ENCODE results near the gene STAP2. TPM values are rescaled to one million over a fixed set of nuclear protein-coding genes. Genes with fewer than 3 reads are reported as not detected.
"Not testable (repeated sequence)": the region's sequence is repeated elsewhere in the genome, so short reads cannot be mapped to it uniquely, and the experiment has no call there.

The STAP2 gene
- total RNA-seq, 1 experiment from 2014 or later: 3.1 TPM

DNA sequence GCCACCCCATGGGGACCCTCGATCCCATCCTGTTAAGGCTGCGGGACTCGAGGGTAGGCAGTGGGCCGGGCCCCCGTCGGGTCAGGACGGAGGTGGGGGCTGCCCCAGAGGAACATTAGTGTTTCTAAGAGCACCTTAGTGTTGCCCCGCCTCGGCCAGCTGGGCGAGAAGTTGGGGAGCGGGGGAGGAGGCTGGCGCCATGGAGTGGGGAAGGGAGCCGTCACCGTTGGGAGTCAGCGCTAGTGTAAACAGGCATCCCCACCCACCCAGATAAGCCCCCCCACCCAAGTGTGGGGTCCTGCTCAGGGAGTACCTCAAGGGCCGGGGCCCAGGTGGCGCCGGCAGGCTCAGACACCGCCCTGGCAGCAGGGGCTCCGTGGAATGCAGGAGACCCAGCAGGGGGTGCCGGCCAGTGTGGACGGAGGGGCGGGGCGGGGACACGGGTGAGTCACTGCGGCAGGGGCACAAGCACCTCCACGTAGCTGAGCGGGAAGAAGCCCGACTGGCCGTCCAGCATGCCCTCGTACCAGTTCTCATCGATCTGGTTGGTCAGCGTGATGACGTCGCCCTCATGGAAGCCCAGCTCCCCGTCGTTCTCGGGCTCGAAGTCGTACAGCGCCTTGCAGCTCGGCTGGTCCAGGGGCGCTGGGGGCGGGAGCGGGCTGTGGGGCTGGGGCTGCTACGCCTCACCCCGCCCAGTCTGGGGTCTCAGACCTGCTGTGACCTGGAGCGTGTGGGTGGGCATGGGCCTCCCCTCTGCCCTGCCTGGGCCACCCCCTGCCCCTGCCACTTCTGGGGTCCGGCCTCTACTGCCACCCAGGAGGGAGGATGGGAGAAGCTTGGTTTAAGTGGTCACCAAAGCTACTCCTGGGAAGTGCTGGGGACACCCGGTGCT lies 22.8 kb upstream of the STAP2 start:
- in situ Hi-C loops (cut with HindIII; ENCODE audit: low pct_unique_long_range_greater_than_20kb, low sequenced_read_pairs): no loop called here
- DNase-seq (ENCODE audit: low read depth, low spot score): no peak

DNA sequence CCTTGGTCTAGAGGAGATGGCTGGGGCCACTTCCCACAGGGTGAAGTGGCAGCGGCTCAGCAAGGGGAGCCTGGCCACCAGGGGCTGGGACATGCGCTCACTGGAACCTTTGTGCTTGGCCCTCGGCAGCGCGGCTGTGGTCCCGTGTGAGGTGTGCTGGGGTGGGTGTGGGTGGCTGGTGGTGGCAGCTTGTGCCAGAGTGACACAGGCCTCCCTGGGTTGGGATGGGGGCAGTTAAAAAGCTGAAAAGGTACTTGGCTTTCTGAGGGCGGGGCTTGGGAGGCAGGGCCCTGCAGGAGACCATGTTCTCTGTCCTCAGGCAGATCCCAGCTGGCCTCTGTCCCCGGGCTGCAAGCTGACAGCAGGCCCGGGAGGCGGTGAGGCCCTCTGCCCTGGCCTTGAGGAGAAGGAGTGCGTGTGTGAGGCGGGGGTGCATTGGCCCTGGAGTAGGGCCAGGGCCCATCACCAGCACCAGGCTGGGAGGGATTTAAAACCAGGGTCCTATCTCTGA lies 22.1 kb upstream of the STAP2 start:
- in situ Hi-C loops (cut with HindIII; ENCODE audit: low pct_unique_long_range_greater_than_20kb, low sequenced_read_pairs): no loop called here

DNA sequence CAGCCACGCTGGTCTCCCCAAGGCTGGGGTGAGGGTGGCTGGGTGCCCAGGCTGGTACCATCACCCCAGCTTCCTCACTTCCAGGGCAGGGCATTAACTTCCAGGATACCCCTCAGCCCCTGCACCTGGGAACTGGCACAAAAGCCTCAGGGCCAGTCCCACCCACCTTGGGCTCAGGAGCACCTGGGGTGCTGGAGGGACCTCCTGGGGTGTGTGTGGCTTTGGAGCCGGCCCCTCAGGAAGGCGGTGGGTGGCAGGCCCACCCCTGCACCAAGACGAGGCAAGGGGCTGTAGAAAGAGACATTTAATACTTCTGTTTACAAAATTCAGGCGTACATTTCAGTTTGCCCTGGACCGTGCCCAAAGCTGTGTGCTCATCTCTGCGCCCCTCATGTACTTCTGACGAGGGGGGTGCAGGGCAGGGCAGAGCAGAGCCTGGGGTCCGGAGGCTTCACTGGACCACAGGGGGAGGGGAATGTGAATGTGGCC lies 21.5 kb upstream of the STAP2 start:
- in situ Hi-C loops (cut with HindIII; ENCODE audit: low pct_unique_long_range_greater_than_20kb, low sequenced_read_pairs): no loop called here
- no peak for DNase-seq (ENCODE audit: low read depth, low spot score)

More for the DNA sequence above, 22.1 kb upstream of the STAP2 start:
- no peak for DNase-seq (ENCODE audit: low read depth, low spot score)

DNA sequence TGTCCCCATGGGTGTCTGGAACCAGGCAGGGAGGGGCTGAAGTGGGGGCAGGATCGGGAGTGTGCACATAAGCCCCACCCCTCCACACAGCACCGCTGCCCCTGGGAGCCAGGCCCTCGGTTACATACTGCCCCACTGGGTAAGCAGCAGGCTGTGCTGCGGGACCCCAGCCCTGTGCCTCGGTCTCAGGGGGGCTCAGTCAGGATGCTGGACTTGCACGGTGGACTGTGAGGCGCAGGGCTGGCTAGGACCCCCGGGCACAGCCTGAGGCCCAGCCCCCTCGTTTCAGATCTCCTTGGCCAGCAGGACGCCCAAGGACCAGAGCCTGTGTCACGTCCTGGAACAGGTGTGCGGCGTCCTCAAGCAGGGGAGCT lies 21.0 kb upstream of the STAP2 start:
- no peak for DNase-seq (ENCODE audit: low read depth, low spot score)
- in situ Hi-C loops (cut with HindIII; ENCODE audit: low pct_unique_long_range_greater_than_20kb, low sequenced_read_pairs): no loop called here

DNA sequence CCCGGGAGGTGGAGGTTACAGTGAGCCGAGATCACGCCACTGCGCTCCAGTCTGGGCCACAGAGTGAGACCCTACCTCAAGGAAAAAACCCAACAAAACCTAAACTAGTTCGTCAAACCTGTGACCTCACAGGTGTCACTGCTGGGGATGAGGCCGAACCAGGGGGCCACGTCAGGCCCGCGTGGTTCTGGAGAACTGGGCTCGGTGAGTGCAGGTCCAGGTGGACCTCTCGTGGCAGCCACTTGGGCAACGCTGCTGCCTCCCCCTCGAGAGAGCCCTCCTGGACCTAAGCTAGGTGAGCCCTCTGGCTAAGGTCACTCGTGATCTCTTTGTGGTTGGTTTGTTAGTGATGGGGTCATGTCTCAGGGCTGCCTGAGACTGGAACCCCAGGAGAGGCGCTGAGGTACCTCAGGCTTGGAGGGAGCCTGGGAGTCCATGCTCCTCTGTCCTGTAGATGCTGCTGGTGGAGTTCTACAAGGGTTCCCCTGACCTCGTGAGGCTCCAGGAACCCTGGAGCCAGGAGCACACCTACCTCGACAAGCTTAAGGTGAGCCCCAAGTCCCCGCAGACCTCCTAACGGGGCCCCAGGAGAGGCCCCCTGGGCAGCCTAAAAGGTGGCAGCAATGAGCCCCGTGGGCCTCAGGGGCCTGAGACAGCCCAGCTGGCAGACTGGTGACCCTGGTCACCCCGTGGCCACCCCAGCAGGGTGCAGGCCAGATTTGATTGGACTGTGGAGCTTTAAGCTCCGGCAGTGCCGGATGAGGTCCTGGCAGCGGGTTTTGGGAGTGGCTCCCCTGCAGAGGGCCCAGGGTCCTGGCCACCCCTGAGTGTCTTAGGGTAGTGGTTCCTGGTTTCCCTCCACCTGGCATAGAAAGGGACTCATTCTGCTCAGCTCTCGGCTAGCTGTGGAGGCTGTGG lies 20.3 kb upstream of the STAP2 start:
- no peak for DNase-seq (ENCODE audit: low read depth, low spot score)
- in situ Hi-C loops (cut with HindIII; ENCODE audit: low pct_unique_long_range_greater_than_20kb, low sequenced_read_pairs): no loop called here

DNA sequence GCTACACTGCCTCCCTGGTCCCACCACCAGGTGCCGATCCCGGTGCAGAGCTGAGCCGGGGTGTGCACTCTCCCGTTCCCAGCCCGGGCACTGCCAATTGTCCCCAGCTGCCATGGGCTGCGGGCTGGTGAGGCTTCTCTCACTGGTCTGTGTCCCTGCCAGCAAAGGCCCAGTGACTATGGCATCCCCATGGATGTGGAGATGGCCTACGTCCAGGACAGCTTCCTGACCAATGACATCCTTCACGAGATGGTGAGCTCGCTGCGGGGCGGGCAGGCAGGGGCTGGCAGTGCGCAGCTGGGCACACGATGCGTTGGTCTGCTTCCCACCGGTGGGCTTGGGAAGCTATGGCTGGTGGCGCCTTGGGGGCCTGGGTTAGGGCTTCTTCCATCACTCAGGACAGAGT lies 19.3 kb upstream of the STAP2 start:
- no peak for DNase-seq (ENCODE audit: low read depth, low spot score)
- in situ Hi-C loops (cut with HindIII; ENCODE audit: low pct_unique_long_range_greater_than_20kb, low sequenced_read_pairs): no loop called here

DNA sequence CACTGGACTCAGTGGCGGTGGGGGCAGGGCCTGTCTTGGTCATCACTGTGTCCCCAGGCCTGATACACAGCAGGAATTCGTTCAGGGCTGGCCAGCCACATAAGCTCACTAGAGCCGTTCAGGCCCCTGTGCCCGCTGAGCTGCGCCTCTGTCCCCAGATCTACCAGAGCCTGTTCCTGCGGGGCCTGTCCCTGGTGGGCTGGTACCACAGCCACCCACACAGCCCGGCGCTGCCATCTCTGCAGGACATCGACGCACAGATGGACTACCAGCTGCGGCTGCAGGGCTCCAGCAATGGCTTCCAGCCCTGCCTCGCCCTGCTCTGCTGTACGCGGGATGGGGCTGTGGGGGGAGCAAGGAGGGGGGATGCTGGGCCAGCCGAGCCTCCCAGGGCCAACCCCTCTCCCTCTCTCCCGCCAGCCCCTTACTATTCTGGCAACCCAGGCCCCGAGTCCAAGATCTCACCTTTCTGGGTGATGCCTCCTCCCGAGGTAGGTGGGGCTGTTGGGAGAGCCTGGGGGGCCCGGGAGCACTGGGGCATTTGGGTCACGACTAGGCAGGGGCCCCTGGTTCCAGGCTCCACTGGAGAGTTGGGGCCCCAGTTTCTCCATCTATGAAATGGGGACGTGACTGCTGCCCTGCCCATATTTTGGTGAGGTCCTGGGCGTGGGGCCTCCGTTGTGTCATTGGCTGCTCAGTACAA lies 18.6 kb upstream of the STAP2 start:
- DNase-seq (ENCODE audit: low read depth, low spot score): no peak
- in situ Hi-C loops (cut with HindIII; ENCODE audit: low pct_unique_long_range_greater_than_20kb, low sequenced_read_pairs): no loop called here

DNA sequence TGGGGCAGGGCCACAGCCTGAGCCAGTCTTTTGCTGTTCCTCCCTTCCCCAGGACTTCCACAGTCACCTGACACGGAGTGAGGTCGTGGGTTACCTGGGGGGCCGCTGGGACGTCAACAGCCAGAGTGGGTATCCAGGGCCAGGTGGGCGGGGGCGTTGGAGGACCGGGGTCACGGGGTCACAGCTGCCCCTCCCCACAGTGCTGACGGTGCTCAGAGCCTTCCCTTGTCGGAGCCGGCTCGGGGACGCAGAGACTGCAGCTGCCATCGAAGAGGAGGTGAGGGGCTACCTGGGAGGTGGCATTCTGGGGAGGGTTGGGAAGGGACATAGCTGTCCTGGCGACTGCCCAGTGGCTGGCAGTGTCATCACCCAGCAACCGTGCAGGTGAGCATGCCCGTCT lies 16.3 kb upstream of the STAP2 start:
- no peak for DNase-seq (ENCODE audit: low read depth, low spot score)
- in situ Hi-C loops (cut with HindIII; ENCODE audit: low pct_unique_long_range_greater_than_20kb, low sequenced_read_pairs): no loop called here

DNA sequence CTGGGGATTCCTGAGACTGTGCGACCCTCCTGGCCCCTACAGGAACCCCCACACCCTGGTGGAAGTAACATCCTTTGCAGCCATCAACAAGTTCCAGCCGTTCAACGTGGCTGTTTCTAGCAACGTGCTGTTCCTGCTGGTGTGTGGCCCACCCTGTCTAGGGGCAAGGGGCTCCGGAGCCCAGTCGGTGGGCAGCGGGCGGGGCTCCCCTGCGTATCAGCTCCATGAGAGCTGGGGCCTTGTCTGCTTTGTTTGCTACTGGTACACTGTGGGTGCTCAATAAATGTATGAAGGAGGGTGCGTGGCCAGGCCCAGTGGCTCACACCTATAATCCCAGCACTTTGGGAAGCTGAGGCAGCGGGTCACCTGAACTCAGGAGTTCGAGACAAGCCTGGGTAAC lies 15.7 kb upstream of the STAP2 start:
- DNase-seq (ENCODE audit: low read depth, low spot score): no peak
- in situ Hi-C loops (cut with HindIII; ENCODE audit: low pct_unique_long_range_greater_than_20kb, low sequenced_read_pairs): no loop called here

DNA sequence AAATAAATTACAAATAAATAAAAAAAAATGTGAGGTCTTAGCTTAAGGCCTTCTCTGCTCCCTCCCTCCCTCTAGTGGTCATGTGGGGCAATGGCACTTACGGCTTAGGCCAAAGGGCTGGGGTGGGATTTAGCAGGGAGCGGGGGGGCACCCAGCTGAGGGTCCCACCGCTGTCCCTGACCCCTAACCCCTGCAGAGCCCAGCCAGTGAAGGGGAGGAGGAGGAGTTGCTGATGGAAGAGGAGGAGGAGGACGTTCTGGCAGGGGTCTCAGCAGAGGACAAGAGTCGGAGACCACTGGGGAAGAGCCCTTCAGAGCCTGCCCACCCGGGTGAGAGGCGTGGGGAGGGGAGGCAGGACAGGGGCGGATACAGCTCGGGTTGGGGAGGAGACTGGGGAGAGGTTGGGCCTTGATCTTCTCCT lies 14.1 kb upstream of the STAP2 start:
- in situ Hi-C loops (cut with HindIII; ENCODE audit: low pct_unique_long_range_greater_than_20kb, low sequenced_read_pairs): no loop called here
- peak; percentile 62 for DNase-seq (ENCODE audit: low read depth, low spot score)

DNA sequence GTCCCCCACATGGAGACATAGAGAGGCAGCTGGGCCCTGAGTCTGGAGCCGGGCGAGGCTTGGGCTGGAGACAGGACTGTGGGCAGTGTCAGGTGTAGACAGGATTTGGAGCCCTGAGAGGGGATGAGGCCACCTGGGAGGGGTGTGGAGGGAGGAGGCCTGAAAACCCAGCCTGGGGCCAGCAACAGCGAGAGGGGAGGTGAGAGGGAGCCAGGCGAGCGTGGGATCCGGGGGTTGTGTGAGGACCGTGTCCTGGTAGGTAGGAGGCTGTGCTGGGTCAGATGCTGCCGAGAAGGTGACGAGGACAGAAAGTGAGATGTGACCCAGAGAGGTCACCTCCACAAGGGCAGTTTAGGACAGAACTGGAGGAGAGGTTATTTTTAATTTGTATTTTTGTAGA lies 12.1 kb upstream of the STAP2 start:
- in situ Hi-C loops (cut with HindIII; ENCODE audit: low pct_unique_long_range_greater_than_20kb, low sequenced_read_pairs): no loop called here
- DNase-seq (ENCODE audit: low read depth, low spot score): no peak

DNA sequence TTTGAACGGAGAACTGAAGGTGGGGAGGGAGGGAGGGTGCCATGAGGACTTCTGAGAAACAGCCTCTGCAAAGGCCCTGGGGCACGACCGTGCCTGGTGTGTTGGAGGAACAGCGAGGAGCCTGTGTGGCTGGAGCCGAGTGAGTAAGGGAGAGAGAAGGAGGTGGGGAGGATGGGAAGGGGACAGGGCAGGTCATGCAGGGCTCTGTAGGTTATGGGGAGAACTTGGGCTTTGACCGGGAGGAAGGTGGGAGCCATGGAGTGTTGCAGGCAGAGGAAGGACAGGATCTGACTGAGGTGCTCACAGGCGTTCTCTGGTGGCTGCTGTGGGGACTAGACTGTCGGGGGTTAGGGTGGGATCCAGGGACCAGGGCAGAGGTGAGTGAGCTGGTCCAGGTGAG lies 11.5 kb upstream of the STAP2 start:
- in situ Hi-C loops (cut with HindIII; ENCODE audit: low pct_unique_long_range_greater_than_20kb, low sequenced_read_pairs): no loop called here
- DNase-seq (ENCODE audit: low read depth, low spot score): no peak

DNA sequence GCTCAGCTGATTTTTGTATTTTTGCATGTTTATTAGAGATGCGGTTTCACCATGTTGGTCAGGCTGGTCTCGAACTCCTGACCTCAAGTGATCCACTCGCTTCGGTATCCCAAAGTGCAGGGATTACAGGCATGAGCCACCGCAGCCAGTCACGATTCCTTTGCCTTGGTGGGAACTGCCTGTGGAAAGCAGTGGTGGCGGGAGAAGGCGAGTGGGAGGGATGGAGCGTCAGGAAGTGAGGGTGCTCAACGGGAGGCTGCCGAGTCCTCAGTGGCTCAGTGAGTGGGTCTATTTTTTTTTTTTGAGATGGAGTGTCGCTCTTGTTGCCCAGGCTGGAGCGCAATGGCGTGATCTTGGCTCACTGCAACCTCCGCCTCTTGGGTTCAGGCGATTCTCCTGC lies 10.6 kb upstream of the STAP2 start:
- DNase-seq (ENCODE audit: low read depth, low spot score); in situ Hi-C loops (cut with HindIII; ENCODE audit: low pct_unique_long_range_greater_than_20kb, low sequenced_read_pairs): not testable (repeated sequence)

DNA sequence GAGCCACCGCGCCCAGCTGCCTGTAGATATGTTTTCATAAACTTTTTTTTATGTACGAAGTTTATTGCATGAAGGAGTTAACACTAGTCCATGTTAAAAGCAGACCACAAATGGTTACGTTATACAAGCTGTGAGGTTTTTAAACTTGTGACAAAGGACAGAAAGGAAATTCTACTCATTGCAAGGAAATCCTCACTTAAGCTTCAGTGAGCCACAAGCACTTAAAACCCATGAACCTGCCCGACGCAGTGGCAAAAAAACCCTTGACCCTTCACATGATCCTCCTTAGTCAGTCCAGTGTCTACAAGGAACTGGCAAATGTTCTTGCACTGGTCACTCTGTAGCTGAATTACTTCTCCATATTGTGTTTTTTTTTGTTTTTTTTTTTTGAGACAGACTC lies 8.9 kb upstream of the STAP2 start:
- no peak for DNase-seq (ENCODE audit: low read depth, low spot score)
- in situ Hi-C loops (cut with HindIII; ENCODE audit: low pct_unique_long_range_greater_than_20kb, low sequenced_read_pairs): no loop called here

DNA sequence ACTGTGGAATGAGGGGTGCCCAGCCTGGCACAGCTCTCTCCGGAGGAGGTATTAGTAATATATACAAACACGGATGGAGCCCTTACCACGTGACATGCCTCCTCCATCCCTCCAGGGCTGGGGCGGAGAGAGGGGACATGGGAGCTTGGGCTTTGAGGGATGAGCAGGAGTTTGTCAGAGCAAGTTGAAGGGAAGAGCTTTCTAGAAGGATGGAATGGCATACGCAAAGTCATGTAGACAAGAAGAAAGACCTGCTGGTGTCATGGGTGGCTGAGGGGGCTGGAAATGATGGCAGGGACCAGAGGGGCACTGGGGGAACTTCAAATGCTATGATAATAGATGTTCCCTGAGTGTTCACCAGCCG lies 7.4 kb upstream of the STAP2 start:
- in situ Hi-C loops (cut with HindIII; ENCODE audit: low pct_unique_long_range_greater_than_20kb, low sequenced_read_pairs): no loop called here
- no peak for DNase-seq (ENCODE audit: low read depth, low spot score)

DNA sequence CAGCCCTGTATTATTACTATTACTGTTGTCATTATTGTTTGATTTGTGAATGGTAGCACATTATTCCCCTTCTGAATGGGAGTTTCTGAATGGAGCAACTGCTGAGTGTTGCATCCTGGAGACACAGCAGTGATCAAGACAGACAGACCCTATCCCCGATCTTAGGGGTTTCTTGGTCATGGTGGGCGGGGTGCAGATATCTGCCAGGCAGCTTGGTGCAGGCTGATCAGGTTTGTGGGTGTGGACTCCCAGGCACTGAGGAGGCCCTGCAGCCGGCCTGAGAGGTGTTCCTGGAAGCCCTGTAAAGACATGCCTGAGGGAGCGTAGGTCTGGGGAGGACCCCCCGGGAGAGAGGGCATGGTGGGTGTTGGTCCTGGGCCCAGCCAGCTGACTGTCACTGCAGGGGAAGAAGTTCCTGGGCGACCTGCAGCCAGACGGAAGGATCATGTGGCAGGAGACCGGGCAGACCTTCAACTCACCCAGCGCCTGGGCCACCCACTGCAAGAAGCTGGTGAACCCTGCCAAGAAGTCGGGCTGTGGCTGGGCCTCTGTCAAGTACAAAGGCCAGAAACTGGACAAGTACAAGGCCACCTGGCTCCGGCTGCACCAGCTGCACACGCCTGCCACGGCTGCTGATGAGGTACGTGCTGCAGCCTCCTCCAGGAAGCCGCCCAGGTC lies 6.9 kb upstream of the STAP2 start:
- DNase-seq (ENCODE audit: low read depth, low spot score): no peak
- in situ Hi-C loops (cut with HindIII; ENCODE audit: low pct_unique_long_range_greater_than_20kb, low sequenced_read_pairs): no loop called here

All from SK-MEL-5 (cell line).